ENCODE measurements around the gene DACH1.
"Not testable (repeated sequence)": the region's sequence is repeated elsewhere in the genome, so short reads cannot be mapped to it uniquely, and the experiment has no call there.

Gene DACH1

DNA sequence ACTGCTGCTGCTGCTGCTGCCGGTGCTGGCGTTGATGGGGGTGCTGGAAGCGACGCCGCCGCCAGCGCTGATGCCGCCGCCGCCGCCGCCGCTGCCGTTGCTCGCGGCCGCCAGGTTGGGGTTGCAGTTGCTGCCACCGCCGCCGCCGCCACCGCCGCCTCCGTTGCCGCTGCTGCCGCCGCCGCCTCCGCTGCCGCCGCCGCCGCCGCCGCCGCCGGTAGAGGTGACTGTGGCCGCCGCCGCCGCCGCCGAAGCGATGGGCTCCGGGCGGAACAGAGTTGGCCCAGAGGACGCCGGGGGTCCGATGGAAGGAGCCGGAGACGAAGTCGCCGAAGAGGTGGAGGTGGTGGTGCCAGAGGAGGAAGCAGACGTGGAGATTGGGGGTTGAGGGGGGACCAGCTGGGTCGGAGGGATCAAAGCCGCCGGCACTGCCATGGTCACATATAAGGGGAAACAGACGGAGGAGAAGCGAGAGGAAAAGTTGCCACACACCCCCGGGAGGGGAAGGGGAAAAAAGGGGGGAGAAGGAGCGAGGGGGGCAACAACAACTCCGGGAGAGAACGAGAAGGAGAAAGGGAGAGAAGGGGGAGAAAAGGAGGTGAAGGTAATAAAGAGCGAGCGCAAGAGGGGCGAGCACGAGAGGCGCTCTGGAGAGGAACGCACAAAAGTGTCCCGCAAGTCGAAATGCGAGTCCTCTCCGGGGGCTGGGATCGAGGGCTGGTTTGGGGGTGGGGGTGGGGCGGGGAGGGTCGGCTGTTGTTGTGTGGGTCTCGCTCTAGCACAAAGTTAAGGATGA is 471 bp downstream of the DACH1 start:
- peak in 14 of 56 donors; percentile 3 to 57 (median 21) for DNase-seq

DNA sequence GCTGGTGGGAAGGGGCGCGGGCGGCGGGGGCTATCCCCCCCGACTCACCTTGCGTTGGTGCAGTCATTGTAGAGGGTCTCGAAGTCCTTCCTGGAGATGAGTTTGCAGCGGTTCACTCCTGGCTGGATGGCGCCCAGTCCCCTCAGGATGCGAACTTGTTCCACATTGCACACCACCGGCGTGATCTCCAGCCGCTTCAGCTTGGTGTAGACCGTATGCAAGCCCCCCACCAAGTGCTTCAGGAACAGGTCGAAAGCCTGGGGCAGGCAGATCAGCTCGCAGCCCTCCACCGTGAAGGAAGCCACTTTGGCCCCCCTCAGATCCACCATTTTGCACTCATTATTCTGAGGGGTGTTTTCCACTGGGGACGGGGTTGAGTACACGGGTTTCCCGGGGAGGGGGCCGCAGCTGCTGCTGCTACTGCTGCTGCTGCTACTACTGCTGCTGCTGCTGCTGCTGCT is 1.1 kb downstream of the DACH1 start:
- peak in 15 of 56 donors; percentile 2 to 38 (median 14) for DNase-seq

DNA sequence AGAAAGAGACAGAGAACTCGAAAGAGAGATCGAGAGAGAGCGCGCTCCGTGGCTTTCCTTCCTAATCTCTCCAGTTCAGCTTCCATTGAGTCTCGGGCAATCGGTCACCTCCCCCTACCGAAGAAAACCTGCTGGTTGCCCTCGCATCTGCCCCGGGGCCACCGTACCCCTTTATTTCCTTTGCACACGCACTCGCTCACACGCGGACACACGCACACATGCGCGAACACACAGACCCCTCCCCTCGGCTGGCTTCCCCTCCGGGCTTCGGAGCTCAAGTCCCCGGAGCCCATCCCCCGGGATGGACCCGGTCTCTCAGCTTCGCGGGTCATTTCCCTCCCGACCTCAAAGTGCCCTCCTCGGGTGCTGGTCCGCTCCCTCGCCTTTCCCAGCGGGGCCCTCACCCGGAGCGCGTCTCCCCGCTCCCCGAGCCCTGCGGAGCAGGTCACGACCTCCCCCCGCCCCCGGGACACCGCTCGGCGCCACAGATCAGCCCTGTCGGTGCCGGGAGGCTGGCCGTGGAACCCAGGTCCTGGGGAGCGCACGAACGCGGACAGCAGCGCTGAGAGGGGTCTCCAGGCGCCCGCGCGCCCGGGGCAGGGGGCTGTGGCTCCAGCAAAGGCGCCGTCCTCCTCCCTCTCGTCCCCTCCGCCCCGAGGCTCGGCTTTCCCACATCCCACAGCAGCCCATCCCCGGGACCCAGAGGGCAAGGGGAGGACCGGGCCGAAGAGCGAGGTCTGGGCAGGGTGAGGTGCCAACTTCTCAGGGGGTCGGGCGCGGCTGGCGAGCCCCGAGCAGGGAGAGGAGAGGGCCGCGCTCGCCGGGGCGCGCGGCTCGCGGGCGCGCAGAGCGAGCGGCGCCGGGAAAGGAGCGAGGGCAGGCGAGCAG is 1.8 kb downstream of the DACH1 start:
- DNase-seq, result peak in 22 of 56 donors; percentile 3 to 48 (median 20)

DNA sequence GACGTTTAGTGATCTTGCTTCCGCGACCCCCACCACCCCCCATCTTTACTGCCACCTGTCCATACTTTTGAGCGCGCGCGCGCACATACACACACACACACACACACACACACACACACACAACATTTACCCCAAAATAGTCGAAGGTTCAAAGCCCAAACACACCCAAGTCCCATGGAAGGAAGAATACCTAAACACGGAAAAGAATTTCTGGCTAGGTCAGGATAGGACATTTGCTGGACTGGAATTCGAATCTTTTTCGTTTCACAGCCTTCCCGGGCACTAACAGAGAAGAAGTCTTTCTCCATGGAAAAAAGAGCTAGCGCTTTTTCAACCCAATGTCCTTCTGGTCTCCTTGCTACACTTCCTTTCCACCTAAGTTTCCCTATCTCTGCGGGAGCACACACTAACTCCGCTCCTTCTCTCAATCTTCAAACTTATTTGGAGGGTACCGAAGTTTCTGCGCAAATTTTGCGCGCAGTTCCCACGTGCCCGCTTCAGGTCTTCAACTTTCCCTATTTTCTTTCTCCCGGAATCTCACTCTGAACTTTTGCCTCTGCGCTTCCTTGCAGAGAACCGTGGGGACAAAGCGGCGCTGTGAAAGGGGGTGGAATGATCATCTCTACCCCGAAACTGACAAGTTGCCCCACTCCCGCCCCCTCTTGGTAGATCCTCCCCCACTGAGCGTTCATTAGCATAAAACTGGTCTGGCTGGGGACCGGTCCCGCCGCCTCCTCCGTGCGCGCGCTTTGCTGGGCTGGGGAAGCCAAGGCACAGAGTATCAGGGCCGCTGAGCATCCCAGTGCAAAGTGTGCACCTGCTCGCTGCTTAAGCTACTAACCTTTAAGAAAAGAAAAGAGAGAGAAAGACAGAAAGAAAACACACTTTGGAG is 2.7 kb downstream of the DACH1 start:
- peak in 21 of 56 donors; percentile 3 to 48 (median 19) for DNase-seq

DNA sequence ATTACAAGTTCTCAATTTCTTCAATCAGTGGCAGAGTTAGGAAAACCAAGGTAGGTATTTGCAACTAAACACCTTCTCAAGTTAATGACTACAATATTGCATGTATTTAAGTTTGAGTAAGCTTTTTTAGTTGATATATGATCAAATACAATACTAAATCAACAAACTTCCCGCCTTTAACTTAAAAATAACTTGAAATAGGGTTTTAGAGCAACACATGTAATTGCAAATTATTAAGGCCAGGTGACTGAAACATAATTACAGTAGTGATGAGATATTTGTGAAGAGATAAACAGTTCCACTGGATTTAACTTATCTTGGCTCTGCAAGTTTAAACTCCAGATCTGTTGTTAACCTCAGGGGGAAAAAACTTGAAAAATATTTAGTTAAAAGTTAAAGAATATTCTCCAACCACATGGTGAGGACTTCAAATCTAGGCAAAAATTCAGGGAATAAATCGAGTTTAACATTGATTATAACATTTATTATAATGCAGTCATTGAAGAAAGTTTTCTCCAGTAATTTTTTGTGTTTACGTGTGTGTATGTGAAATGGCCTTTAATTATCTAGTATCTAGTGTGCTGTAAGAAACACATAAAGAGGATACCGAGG is 3.6 kb downstream of the DACH1 start:
- no peak for DNase-seq

DNA sequence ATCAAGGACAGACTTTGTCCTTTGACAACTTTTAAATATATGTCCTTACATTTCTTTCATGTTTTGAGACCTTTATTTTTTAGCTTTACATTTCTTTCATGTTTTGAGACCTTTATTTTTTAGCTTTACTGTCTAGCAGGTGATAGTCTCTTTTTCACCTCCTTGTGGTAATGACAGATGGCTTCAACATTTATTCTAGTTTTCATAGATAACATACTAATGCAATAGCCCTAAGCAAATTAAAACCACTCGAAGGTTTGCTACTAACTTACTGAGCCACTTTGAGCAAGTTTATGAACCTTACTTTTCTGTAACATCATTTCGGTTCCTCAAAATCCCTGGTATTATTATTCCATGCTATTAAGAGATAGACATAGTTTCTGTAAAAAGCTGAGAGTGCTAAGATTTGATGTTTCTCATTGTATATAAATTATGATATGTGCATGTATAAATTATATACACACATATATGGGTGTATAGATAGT is 4.5 kb downstream of the DACH1 start:
- DNase-seq, result no peak

DNA sequence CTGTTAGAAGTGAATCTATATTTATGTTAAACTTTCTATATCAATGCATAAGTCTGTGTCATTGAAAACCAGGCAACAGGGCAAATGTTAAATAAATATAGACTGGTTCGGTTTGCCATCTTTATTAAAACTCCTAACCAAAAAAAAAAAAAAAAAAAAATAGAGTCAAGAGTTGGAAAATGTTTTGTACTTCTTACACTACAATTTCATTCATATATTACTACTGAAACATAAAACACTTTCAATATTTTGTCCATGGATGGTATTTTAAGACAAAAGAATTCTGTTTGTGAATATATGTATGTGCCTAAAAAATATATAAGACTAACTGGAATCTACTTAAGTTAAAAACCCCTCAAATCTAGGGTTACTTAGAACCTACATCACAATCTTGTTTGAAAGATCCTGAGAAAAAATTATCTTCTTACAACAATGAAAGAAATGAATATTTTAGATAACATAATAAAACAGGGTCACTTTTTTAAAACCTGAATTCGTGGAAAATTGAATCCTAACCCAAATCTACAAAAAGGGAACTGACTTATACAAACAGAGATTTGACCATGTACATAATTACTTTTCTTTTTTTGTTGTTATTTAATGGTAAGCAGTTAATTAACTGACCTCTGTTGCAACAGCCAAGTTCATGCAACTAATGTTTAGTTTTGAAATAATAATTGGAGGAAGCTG is 5.1 kb downstream of the DACH1 start:
- no peak for DNase-seq

GRCh38 chr13:71860547-71861138 is 6.4 kb downstream of the DACH1 start:
- DNase-seq, result no peak

DNA sequence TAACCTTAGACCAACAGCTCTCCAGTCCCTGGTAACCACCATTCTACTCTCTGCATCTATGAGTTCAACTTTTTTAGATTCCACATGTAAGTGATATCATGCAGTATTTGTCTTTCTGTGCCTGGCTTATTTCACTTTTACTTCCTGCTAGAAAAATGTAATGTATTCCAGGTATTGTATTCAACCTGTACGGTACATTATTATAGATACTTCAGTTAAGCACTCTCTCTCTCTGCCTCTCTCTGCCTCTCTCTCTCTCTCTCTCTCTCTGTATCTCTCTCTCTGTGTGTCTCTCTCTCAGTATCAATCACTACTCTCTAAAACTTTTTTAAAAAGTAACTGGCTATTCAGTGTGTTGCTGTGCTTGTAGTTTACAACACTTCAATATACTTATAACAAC is 8.4 kb downstream of the DACH1 start:
- DNase-seq, result no peak

DNA sequence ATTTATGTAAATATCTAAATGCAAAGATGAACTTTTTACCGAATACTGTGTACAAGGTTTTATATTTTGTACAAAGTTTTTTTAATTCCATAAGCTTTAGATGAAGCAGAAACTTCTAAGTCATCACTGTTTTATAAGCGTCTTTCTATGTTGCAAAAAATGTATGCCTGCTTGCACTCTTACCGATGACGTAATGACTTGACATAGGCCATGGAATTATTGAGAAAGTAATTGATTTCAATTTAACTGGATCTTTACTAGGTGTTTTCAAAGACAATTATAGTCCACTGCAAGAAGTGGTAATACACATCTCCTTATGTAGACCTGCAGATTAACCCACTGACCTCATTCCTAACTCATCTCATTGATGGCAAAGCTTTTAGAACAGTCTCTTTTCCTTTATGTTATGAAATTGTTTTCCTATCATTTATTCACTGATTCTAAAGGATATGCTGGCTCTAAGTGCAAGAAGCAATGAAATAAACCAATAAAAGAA is 10.4 kb downstream of the DACH1 start:
- no peak for DNase-seq

DNA sequence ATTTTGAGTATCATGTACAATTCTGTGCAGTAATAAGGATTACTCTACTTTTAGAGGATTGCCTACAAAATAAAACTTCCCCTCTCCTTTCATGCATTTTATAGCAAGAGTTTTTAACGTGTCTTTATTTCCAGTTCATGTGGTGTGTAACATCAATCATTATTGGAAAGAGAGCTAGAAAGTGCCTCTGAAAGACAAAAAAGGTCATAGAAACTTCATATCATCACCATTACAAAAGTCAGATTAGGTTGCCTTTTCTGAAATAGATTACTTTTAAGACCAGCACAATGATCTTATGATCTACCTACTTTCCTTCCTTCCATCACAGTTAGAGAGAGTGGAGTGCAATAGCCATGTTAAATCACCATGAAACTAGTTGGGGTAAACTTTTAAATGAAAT is 12.6 kb downstream of the DACH1 start:
- no peak for DNase-seq

GRCh38 chr13:71853725-71854124 is 13.3 kb downstream of the DACH1 start:
- no peak for DNase-seq

DNA sequence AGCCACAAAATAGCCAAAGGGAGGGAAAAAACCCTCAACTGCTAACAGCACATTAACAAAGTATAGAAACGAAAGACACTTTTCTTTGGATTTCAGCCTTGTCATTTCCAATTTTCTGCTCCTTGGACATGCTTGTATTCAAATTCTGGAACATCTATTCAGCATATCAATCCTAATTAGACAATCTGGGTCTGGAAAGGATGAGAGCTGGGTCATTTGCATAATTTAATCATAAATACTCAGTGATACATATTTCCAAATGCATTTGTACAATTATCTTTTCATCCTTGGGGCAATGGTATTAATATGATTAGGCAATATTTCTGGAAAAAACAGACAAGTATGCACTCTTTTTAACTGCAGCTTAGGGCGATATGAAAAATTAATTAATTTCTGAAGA is 14.3 kb downstream of the DACH1 start:
- no peak for DNase-seq

GRCh38 chr13:71851498-71852409 is 15.2 kb downstream of the DACH1 start:
- DNase-seq, result no peak

DNA sequence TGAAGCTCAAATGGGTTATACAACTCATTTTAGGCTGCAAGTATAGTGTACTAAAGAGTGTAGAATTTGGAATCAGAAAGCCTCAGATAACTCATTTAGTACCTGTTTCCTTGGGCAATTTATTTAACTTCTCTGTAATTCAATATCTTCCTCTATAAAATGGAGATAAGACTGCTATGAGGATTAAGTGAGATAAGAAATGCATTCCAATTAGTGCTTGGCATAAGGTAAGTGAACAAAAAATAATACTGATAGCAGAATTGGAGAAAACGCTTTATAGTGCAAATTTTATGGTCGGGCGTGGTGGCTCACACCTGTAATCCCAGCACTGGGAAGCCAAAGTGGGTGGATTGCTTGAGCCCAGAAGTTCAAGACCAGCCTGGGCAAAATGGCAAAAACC is 25.0 kb downstream of the DACH1 start:
- DNase-seq, result no peak

GRCh38 chr13:71838842-71839241 is 28.2 kb downstream of the DACH1 start:
- DNase-seq, result peak in 1 of 56 donors; percentile 1

GRCh38 chr13:71837582-71837981 is 29.4 kb downstream of the DACH1 start:
- DNase-seq, result not testable (repeated sequence)

GRCh38 chr13:71831716-71832115 is 35.3 kb downstream of the DACH1 start:
- DNase-seq, result no peak
